WTC11 (cell line): ENCODE data around the gene AP1S1. TPM values are rescaled to one million over a fixed set of nuclear protein-coding genes. Genes with fewer than 3 reads are reported as not detected.
A peak's percentile ranks its signal among the peaks of the same experiment; 100 is the strongest.

Source experiments
- ATF3 ChIP-seq: sonication (generic); formaldehyde crosslinking; conservative IDR thresholded peaks from 2 replicates; pipeline ENCODE4 v1.8.1; 2022; ENCODE audit warnings: mild to moderate bottlenecking, missing genetic modification reagents
- CDX4 ChIP-seq: fragments of 250-450 bp; sonication (Bioruptor Pico); IDR thresholded peaks from 2 replicates; pipeline ENCODE4 v1.9.0; 2021; ENCODE audit warnings: moderate library complexity, mild to moderate bottlenecking, inconsistent platforms, borderline replicate concordance
- E2F1 ChIP-seq: sonication (generic); formaldehyde crosslinking; IDR thresholded peaks from 2 replicates; pipeline ENCODE4 v1.8.0; 2022; ENCODE audit warnings: mild to moderate bottlenecking, missing genetic modification reagents
- ERG ChIP-seq: fragments of 250-450 bp; sonication (Bioruptor Pico); IDR thresholded peaks from 2 replicates; pipeline ENCODE4 v1.8.0; 2021; ENCODE audit warnings: mild to moderate bottlenecking
- GABPB1 ChIP-seq: sonication (generic); formaldehyde crosslinking; IDR thresholded peaks from 2 replicates; pipeline ENCODE4 v1.8.1; 2023; ENCODE audit warnings: mild to moderate bottlenecking, missing genetic modification reagents
- GRHL2 ChIP-seq: fragments of 250-450 bp; sonication (Bioruptor Pico); IDR thresholded peaks from 2 replicates; pipeline ENCODE4 v1.8.0; 2022; ENCODE audit warnings: mild to moderate bottlenecking, moderate library complexity; ENCODE audit not compliant: insufficient replicate concordance, severe bottlenecking
- GTF2I ChIP-seq: fragments of 250-450 bp; sonication (Bioruptor Pico); conservative IDR thresholded peaks from 2 replicates; pipeline ENCODE4 v1.4.0; 2021; ENCODE audit warnings: mild to moderate bottlenecking
- IRF2 ChIP-seq: sonication (generic); formaldehyde crosslinking; IDR thresholded peaks from 2 replicates; pipeline ENCODE4 v1.8.0; 2022; ENCODE audit warnings: low read depth, missing genetic modification reagents, borderline replicate concordance
- JAZF1 ChIP-seq: fragments of 250-450 bp; sonication (Bioruptor Pico); IDR thresholded peaks from 2 replicates; pipeline ENCODE4 v1.9.0; 2021; ENCODE audit warnings: moderate library complexity, mild to moderate bottlenecking, inconsistent platforms
- NFATC4 ChIP-seq: fragments of 250-450 bp; sonication (Bioruptor Pico); IDR thresholded peaks from 2 replicates; pipeline ENCODE4 v1.9.0; 2021; ENCODE audit warnings: mild to moderate bottlenecking
- NFYB ChIP-seq: sonication (generic); formaldehyde crosslinking; conservative IDR thresholded peaks from 2 replicates; pipeline ENCODE4 v1.8.0; 2022; ENCODE audit warnings: low read depth, missing genetic modification reagents
- NR1H2 ChIP-seq: sonication (generic); formaldehyde crosslinking; IDR thresholded peaks from 2 replicates; pipeline ENCODE4 v1.9.0; 2021; ENCODE audit warnings: mild to moderate bottlenecking, moderate library complexity, missing genetic modification reagents
- NR3C1 ChIP-seq: sonication (generic); formaldehyde crosslinking; conservative IDR thresholded peaks from 2 replicates; pipeline ENCODE4 v1.8.1; 2023; ENCODE audit warnings: low read depth, mild to moderate bottlenecking, missing genetic modification reagents
- RELA ChIP-seq: sonication (generic); formaldehyde crosslinking; IDR thresholded peaks from 2 replicates; pipeline ENCODE4 v1.8.1; 2022; ENCODE audit warnings: missing genetic modification reagents, mild to moderate bottlenecking, borderline replicate concordance
- RORB ChIP-seq: fragments of 250-450 bp; sonication (Bioruptor Pico); IDR thresholded peaks from 2 replicates; pipeline ENCODE4 v1.9.0; 2021; ENCODE audit warnings: mild to moderate bottlenecking
- TCF7 ChIP-seq: sonication (generic); formaldehyde crosslinking; IDR thresholded peaks from 2 replicates; pipeline ENCODE4 v1.8.0; 2022; ENCODE audit warnings: mild to moderate bottlenecking, low read depth, missing genetic modification reagents, moderate library complexity
- TEAD1 ChIP-seq: sonication (generic); formaldehyde crosslinking; IDR thresholded peaks from 2 replicates; pipeline ENCODE4 v1.8.0; 2022; ENCODE audit warnings: mild to moderate bottlenecking, missing genetic modification reagents
- TEAD4 ChIP-seq: sonication (generic); formaldehyde crosslinking; IDR thresholded peaks from 2 replicates; pipeline ENCODE4 v1.8.0; 2022; ENCODE audit warnings: mild to moderate bottlenecking, missing genetic modification reagents
- USF2 ChIP-seq: sonication (generic); formaldehyde crosslinking; IDR thresholded peaks from 2 replicates; pipeline ENCODE4 v1.8.1; 2023; ENCODE audit warnings: mild to moderate bottlenecking, missing genetic modification reagents, moderate library complexity
- ZBTB21 ChIP-seq: sonication (generic); formaldehyde crosslinking; IDR thresholded peaks from 2 replicates; pipeline ENCODE4 v1.8.1; 2023; ENCODE audit warnings: mild to moderate bottlenecking, missing genetic modification reagents, borderline replicate concordance
- ZNF671 ChIP-seq: fragments of 250-450 bp; sonication (Bioruptor Pico); IDR thresholded peaks from 2 replicates; pipeline ENCODE4 v1.8.0; 2021; ENCODE audit warnings: mild to moderate bottlenecking
- total RNA-seq: library from RNA; stranded (reverse); gene quantifications from 3 replicates; pipeline ENCODE4 v1.2.3, GENCODE V29; 2021
- TF ChIP-seq, protein P1 (sequence below): fragments of 250-450 bp; sonication (Bioruptor Pico); IDR thresholded peaks from 2 replicates; pipeline ENCODE4 v1.9.0; 2021; ENCODE audit warnings: mild to moderate bottlenecking, borderline replicate concordance
- TF ChIP-seq, protein P2 (sequence below): sonication (generic); formaldehyde crosslinking; IDR thresholded peaks from 2 replicates; pipeline ENCODE4 v1.8.1; 2022; ENCODE audit warnings: low read depth, mild to moderate bottlenecking, moderate library complexity, missing genetic modification reagents, borderline replicate concordance
- TF ChIP-seq, protein P3 (sequence below): sonication (generic); formaldehyde crosslinking; IDR thresholded peaks from 2 replicates; pipeline ENCODE4 v1.8.1; 2022; ENCODE audit warnings: low read depth, missing genetic modification reagents, borderline replicate concordance
- TF ChIP-seq, protein P4 (sequence below): sonication (generic); formaldehyde crosslinking; IDR thresholded peaks from 2 replicates; pipeline ENCODE4 v1.8.1; 2022; ENCODE audit warnings: mild to moderate bottlenecking, missing genetic modification reagents, moderate library complexity, borderline replicate concordance

The AP1S1 gene
- total RNA-seq, 1 experiment from 2014 or later = 60.7 TPM

DNA sequence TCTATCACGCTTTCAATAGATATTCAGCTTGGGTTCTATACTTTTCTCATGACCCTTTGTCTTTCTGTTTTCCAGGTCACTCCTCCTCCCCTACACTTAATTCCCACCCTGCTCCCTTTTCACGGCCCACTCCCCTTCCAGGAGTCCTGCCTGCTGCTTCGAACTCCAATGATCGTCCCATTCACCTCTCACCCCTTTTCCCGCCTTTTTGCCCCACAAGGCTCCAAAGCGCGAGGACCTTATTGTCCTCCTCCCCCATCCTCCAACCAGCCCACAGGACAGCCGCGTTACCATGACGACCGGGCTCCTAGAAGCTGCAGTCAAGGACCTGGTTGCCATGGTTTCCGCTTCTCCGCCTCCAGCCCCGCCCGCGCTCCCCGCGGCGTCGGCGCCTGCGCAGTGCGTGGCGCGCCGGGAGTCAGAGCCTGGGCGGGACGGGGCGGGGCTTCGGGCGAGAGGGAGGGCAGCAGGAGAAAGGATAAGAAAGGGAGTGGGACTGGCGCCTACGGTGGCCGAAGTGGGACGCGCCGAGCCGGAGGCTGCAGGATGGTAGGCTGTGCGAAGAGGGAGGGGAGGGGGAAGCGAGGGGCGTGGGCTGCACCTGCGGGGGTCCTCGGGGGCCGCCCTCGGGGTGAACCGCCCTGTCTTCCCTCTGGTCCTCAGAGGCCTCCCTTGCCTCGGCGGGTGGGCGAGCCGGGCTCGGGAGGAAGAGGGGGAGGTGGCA, at the start of gene AP1S1 (continued):
- no peak for TF ChIP-seq IRF2 (CRISPR knock-in tag)
- TF ChIP-seq ATF3 (CRISPR knock-in tag) = no peak
- no peak for TF ChIP-seq NFYB (CRISPR knock-in tag)
- peak; percentile 30; the same call in 1 of the 2 replicates for TF ChIP-seq TEAD4 (CRISPR knock-in tag)
- TF ChIP-seq ZBTB21 = peak; percentile 76; the same call in 1 of the 2 replicates
- no peak for TF ChIP-seq JAZF1 (CRISPR knock-in tag)
- TF ChIP-seq, protein P1, sequence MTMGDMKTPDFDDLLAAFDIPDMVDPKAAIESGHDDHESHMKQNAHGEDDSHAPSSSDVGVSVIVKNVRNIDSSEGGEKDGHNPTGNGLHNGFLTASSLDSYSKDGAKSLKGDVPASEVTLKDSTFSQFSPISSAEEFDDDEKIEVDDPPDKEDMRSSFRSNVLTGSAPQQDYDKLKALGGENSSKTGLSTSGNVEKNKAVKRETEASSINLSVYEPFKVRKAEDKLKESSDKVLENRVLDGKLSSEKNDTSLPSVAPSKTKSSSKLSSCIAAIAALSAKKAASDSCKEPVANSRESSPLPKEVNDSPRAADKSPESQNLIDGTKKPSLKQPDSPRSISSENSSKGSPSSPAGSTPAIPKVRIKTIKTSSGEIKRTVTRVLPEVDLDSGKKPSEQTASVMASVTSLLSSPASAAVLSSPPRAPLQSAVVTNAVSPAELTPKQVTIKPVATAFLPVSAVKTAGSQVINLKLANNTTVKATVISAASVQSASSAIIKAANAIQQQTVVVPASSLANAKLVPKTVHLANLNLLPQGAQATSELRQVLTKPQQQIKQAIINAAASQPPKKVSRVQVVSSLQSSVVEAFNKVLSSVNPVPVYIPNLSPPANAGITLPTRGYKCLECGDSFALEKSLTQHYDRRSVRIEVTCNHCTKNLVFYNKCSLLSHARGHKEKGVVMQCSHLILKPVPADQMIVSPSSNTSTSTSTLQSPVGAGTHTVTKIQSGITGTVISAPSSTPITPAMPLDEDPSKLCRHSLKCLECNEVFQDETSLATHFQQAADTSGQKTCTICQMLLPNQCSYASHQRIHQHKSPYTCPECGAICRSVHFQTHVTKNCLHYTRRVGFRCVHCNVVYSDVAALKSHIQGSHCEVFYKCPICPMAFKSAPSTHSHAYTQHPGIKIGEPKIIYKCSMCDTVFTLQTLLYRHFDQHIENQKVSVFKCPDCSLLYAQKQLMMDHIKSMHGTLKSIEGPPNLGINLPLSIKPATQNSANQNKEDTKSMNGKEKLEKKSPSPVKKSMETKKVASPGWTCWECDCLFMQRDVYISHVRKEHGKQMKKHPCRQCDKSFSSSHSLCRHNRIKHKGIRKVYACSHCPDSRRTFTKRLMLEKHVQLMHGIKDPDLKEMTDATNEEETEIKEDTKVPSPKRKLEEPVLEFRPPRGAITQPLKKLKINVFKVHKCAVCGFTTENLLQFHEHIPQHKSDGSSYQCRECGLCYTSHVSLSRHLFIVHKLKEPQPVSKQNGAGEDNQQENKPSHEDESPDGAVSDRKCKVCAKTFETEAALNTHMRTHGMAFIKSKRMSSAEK (CRISPR knock-in tag) = no peak
- no peak for TF ChIP-seq GRHL2 (CRISPR knock-in tag)
- TF ChIP-seq RORB = no peak
- no peak for TF ChIP-seq GABPB1
- TF ChIP-seq, protein P2, sequence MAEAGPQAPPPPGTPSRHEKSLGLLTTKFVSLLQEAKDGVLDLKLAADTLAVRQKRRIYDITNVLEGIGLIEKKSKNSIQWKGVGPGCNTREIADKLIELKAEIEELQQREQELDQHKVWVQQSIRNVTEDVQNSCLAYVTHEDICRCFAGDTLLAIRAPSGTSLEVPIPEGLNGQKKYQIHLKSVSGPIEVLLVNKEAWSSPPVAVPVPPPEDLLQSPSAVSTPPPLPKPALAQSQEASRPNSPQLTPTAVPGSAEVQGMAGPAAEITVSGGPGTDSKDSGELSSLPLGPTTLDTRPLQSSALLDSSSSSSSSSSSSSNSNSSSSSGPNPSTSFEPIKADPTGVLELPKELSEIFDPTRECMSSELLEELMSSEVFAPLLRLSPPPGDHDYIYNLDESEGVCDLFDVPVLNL = no peak
- TF ChIP-seq, protein P3, sequence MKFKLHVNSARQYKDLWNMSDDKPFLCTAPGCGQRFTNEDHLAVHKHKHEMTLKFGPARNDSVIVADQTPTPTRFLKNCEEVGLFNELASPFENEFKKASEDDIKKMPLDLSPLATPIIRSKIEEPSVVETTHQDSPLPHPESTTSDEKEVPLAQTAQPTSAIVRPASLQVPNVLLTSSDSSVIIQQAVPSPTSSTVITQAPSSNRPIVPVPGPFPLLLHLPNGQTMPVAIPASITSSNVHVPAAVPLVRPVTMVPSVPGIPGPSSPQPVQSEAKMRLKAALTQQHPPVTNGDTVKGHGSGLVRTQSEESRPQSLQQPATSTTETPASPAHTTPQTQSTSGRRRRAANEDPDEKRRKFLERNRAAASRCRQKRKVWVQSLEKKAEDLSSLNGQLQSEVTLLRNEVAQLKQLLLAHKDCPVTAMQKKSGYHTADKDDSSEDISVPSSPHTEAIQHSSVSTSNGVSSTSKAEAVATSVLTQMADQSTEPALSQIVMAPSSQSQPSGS (CRISPR knock-in tag) = no peak
- TF ChIP-seq, protein P4, sequence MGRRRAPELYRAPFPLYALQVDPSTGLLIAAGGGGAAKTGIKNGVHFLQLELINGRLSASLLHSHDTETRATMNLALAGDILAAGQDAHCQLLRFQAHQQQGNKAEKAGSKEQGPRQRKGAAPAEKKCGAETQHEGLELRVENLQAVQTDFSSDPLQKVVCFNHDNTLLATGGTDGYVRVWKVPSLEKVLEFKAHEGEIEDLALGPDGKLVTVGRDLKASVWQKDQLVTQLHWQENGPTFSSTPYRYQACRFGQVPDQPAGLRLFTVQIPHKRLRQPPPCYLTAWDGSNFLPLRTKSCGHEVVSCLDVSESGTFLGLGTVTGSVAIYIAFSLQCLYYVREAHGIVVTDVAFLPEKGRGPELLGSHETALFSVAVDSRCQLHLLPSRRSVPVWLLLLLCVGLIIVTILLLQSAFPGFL (CRISPR knock-in tag) = peak; percentile 65; the same call in 1 of the 2 replicates
- TF ChIP-seq NR1H2 (CRISPR knock-in tag) = no peak
- TF ChIP-seq CDX4 (CRISPR knock-in tag) = no peak
- TF ChIP-seq NFATC4 (CRISPR knock-in tag) = no peak
- 0 out of 2 replicates have a peak, but pooled peaks have one; percentile 18 for TF ChIP-seq TCF7 (CRISPR knock-in tag)
- no peak for TF ChIP-seq ZNF671 (CRISPR knock-in tag)
- peak; percentile 90 for TF ChIP-seq TEAD1 (CRISPR knock-in tag)
- TF ChIP-seq NR3C1 (CRISPR knock-in tag) = no peak
- TF ChIP-seq USF2 (CRISPR knock-in tag) = no peak
- no peak for TF ChIP-seq GTF2I (CRISPR knock-in tag)
- no peak for TF ChIP-seq RELA (CRISPR knock-in tag)
- TF ChIP-seq ERG (CRISPR knock-in tag) = no peak
- TF ChIP-seq E2F1 (CRISPR knock-in tag) = no peak
